Measurements from ENCODE around the gene HDAC4. TPM values are rescaled to one million over a fixed set of nuclear protein-coding genes. Genes with fewer than 3 reads are reported as not detected.

HDAC4 gene
- total RNA-seq, 6 experiments from 2014 or later = 7.4 to 13.0 (median 9.5) TPM

GRCh38 chr2:239302808-239303557 lies 97.8 kb downstream of the HDAC4 start:
- no peak for DNase-seq
- H3K27ac Mint-ChIP-seq = no peak overlapping the region

GRCh38 chr2:239302083-239302807 lies 98.6 kb downstream of the HDAC4 start:
- no peak for TF ChIP-seq CTCF (IDR thresholded peaks at IDR 0.05)
- Mint-ChIP-seq H3K9me3 (no peaks in the 10 kb centered on the region), H3K4me3 (no peak overlapping the region), H3K4me1 (ENCODE audit: low read depth) (no peaks in the 10 kb centered on the region), H3K36me3 (ENCODE audit: low read depth) (no peaks in the 10 kb centered on the region), H3K27ac (no peak overlapping the region), H3K27me3 (ENCODE audit: insufficient read depth) (no peaks in the 10 kb centered on the region)
- no peak for DNase-seq

More at GRCh38 chr2:239302808-239303557, 97.8 kb downstream of the HDAC4 start:
- Mint-ChIP-seq H3K4me3 (no peak overlapping the region), H3K27me3 (ENCODE audit: insufficient read depth) (no peaks in the 10 kb centered on the region), H3K4me1 (ENCODE audit: low read depth) (peaks cover under 1% of the 10 kb centered on the region; the same call in 1 of the 2 replicates), H3K36me3 (ENCODE audit: low read depth) (no peaks in the 10 kb centered on the region), H3K9me3 (no peaks in the 10 kb centered on the region)
- TF ChIP-seq CTCF (IDR thresholded peaks at IDR 0.05) = no peak

GRCh38 chr2:239300871-239301735 lies 99.7 kb downstream of the HDAC4 start:
- no peak for DNase-seq
- H3K4me3 Mint-ChIP-seq = no peak overlapping the region
- no peak for TF ChIP-seq CTCF (IDR thresholded peaks at IDR 0.05)
- H3K9me3 Mint-ChIP-seq = no peaks in the 10 kb centered on the region
- no peaks in the 10 kb centered on the region for H3K36me3 Mint-ChIP-seq (ENCODE audit: low read depth)
- no peaks in the 10 kb centered on the region for H3K4me1 Mint-ChIP-seq (ENCODE audit: low read depth)
- no peaks in the 10 kb centered on the region for H3K27me3 Mint-ChIP-seq (ENCODE audit: insufficient read depth)
- H3K27ac Mint-ChIP-seq = no peak overlapping the region

- DNase-seq = no peak
- H3K9me3 Mint-ChIP-seq = no peaks in the 10 kb centered on the region
- H3K4me1 Mint-ChIP-seq (ENCODE audit: low read depth) = no peaks in the 10 kb centered on the region
- no peak for TF ChIP-seq CTCF (IDR thresholded peaks at IDR 0.05)
- H3K27ac Mint-ChIP-seq = no peak overlapping the region
- H3K27me3 Mint-ChIP-seq (ENCODE audit: insufficient read depth) = no peaks in the 10 kb centered on the region
- H3K4me3 Mint-ChIP-seq = no peak overlapping the region
- H3K36me3 Mint-ChIP-seq (ENCODE audit: low read depth) = no peaks in the 10 kb centered on the region
Measured at GRCh38 chr2:239300242-239300641, 100.6 kb downstream of the HDAC4 start.

- Mint-ChIP-seq H3K27me3 (ENCODE audit: insufficient read depth) (no peaks in the 10 kb centered on the region), H3K4me1 (ENCODE audit: low read depth) (no peaks in the 10 kb centered on the region), H3K27ac (no peak overlapping the region), H3K4me3 (no peak overlapping the region), H3K9me3 (no peaks in the 10 kb centered on the region), H3K36me3 (ENCODE audit: low read depth) (no peaks in the 10 kb centered on the region)
- TF ChIP-seq CTCF (IDR thresholded peaks at IDR 0.05) = no peak
- no peak for DNase-seq
Measured at GRCh38 chr2:239299218-239299939, 101.4 kb downstream of the HDAC4 start.
